Neuron (in vitro differentiated cells): Measurements from ENCODE around the gene SCIMP.
"Not testable (repeated sequence)": the region's sequence is repeated elsewhere in the genome, so short reads cannot be mapped to it uniquely, and the experiment has no call there.

ENCODE experiments used
- H2AFZ ChIP-seq: one replicate; pipeline ENCODE4 v1.6.1; 2013; ENCODE audit warnings: low read depth, mild to moderate bottlenecking, inconsistent platforms, low read length, moderate library complexity
- H3K27me3 ChIP-seq: one replicate; pipeline ENCODE4 v1.6.1; 2013; ENCODE audit warnings: low read length; ENCODE audit not compliant: insufficient read depth
- H3K36me3 ChIP-seq: one replicate; pipeline ENCODE4 v1.6.1; 2013; ENCODE audit warnings: low read length; ENCODE audit not compliant: insufficient read depth
- H3K4me1 ChIP-seq: one replicate; pipeline ENCODE4 v1.6.1; 2013; ENCODE audit warnings: low read length; ENCODE audit not compliant: insufficient read depth
- H3K4me3 ChIP-seq: 2 replicates; pipeline ENCODE4 v1.5.1; 2013; ENCODE audit warnings: mild to moderate bottlenecking, low read length, moderate library complexity
- H3K9me3 ChIP-seq: one replicate; pipeline ENCODE4 v1.6.1; 2013; ENCODE audit warnings: low read length

Gene SCIMP

DNA sequence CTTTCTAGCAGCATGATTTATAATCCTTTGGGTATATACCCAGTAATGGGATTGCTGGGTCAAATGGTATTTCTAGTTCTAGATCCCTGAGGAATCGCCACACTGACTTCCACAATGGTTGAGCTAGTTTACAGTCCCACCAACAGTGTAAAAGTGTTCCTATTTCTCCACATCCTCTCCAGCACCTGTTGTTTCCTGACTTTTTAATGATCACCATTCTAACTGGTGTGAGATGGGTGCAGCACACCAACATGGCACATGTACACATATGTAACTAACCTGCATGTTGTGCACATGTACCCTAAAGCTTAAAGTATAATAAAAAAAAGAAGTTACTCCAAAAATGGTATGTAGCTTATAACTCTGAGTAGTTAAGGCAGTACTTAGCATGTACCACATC is 74.0 kb downstream of the SCIMP start:
- not testable (repeated sequence) for H2AFZ ChIP-seq, H3K9me3 ChIP-seq, H3K36me3 ChIP-seq, H3K4me1 ChIP-seq, H3K4me3 ChIP-seq, H3K27me3 ChIP-seq
